GM12873 (cell line): ENCODE data around the gene USP6NL.
A peak's percentile ranks its signal among the peaks of the same experiment; 100 is the strongest.

Source experiments
- CTCF ChIP-seq: IDR thresholded peaks from 2 replicates; pipeline ENCODE4 v1.5.1; 2012; ENCODE audit warnings: low read depth, mild to moderate bottlenecking, moderate library complexity, low read length, control low read depth; ENCODE audit not compliant: insufficient read depth; ENCODE audit errors: missing control alignments

Gene USP6NL

GRCh38 chr10:11535346-11535959 lies 76.0 kb downstream of the USP6NL start:
- TF ChIP-seq CTCF = peak; percentile 29

- peak; percentile 63 for TF ChIP-seq CTCF
These were observed 78.1 kb downstream of the USP6NL start for GRCh38 chr10:11533328-11533781.

GRCh38 chr10:11532306-11532705 lies 79.1 kb downstream of the USP6NL start:
- no peak for TF ChIP-seq CTCF

- no peak for TF ChIP-seq CTCF
These were observed 80.6 kb downstream of the USP6NL start for GRCh38 chr10:11530806-11531205.

GRCh38 chr10:11529276-11529903 lies 82.1 kb downstream of the USP6NL start:
- no peak for TF ChIP-seq CTCF

GRCh38 chr10:11528286-11528685 lies 83.2 kb downstream of the USP6NL start:
- TF ChIP-seq CTCF = no peak

- no peak for TF ChIP-seq CTCF
These were observed 83.7 kb downstream of the USP6NL start for GRCh38 chr10:11527691-11528255.
